Measurements from ENCODE around the gene KLKB1.
A peak's percentile ranks its signal among the peaks of the same experiment; 100 is the strongest.
"Not testable (repeated sequence)": the region's sequence is repeated elsewhere in the genome, so short reads cannot be mapped to it uniquely, and the experiment has no call there.

The KLKB1 gene

GRCh38 chr4:186265683-186266652 is 38.7 kb downstream of the KLKB1 start, which contains the start of gene F11:
F11 (plus strand) TSS chr4:186266189; CDS start chr4:186267137, 948 bp downstream.
- DNase-seq, result no peak

GRCh38 chr4:186266729-186267456 is 39.6 kb downstream of the KLKB1 start:
- peak; percentile 36 for DNase-seq

- DNase-seq, result no peak
These were observed 43.9 kb downstream of the KLKB1 start for GRCh38 chr4:186271081-186271678.

GRCh38 chr4:186272699-186273391 is 45.5 kb downstream of the KLKB1 start:
- no peak for DNase-seq

- DNase-seq, result not testable (repeated sequence)
These were observed 46.1 kb downstream of the KLKB1 start for GRCh38 chr4:186273392-186273789.

- DNase-seq, result no peak
These were observed 56.0 kb downstream of the KLKB1 start for GRCh38 chr4:186283311-186283710.

GRCh38 chr4:186285147-186285546 is 57.8 kb downstream of the KLKB1 start:
- no peak for DNase-seq

- DNase-seq, result no peak
These were observed 59.3 kb downstream of the KLKB1 start for GRCh38 chr4:186286581-186286980.

- no peak for DNase-seq
These were observed 64.1 kb downstream of the KLKB1 start for GRCh38 chr4:186291256-186291890.

GRCh38 chr4:186294160-186294559 is 66.9 kb downstream of the KLKB1 start:
- no peak for DNase-seq

- DNase-seq, result no peak
These were observed 69.2 kb downstream of the KLKB1 start for GRCh38 chr4:186296481-186296880.

- peak; percentile 73 for DNase-seq
These were observed 69.8 kb downstream of the KLKB1 start for GRCh38 chr4:186297013-186297645.

GRCh38 chr4:186298031-186298647 is 70.8 kb downstream of the KLKB1 start:
- DNase-seq, result peak; percentile 72

- no peak for DNase-seq
These were observed 72.0 kb downstream of the KLKB1 start for GRCh38 chr4:186299291-186299690.

GRCh38 chr4:186300659-186301390 is 73.5 kb downstream of the KLKB1 start:
- no peak for DNase-seq

GRCh38 chr4:186304216-186304615 is 76.9 kb downstream of the KLKB1 start:
- no peak for DNase-seq

GRCh38 chr4:186304866-186305505 is 77.7 kb downstream of the KLKB1 start:
- DNase-seq, result peak; percentile 36

GRCh38 chr4:186307497-186307896 is 80.2 kb downstream of the KLKB1 start:
- DNase-seq, result no peak

- no peak for DNase-seq
These were observed 80.6 kb downstream of the KLKB1 start for GRCh38 chr4:186307916-186308315.

Measured in retina (tissue), 1 donor.